Trophoblast cell (in vitro differentiated cells and primary cell): ENCODE measurements around the gene ODAD4.

Source experiments
- DNase-seq, 2 donors: peaks; one replicate each; pipeline ENCODE4 v3.0.0-alpha.2; 2016
- H2AFZ ChIP-seq: 2 replicates; pipeline ENCODE4 v1.6.1; 2013; ENCODE audit warnings: low read length, moderate library complexity, mild to moderate bottlenecking; ENCODE audit not compliant: insufficient read depth, poor library complexity
- H2AK5ac ChIP-seq: 2 replicates; pipeline ENCODE4 v1.6.1; 2013; ENCODE audit warnings: mild to moderate bottlenecking, low read length
- H2BK120ac ChIP-seq: 2 replicates; pipeline ENCODE4 v1.6.1; 2013; ENCODE audit warnings: low read length, mild to moderate bottlenecking, moderate library complexity; ENCODE audit not compliant: insufficient read depth, poor library complexity
- H2BK12ac ChIP-seq: 2 replicates; pipeline ENCODE4 v1.6.1; 2013; ENCODE audit warnings: mild to moderate bottlenecking, low read length, moderate library complexity
- H2BK5ac ChIP-seq: 2 replicates; pipeline ENCODE4 v1.6.1; 2013; ENCODE audit warnings: low read length, low read depth, moderate library complexity, mild to moderate bottlenecking; ENCODE audit not compliant: poor library complexity
- H3K14ac ChIP-seq: 2 replicates; pipeline ENCODE4 v1.6.1; 2013; ENCODE audit warnings: mild to moderate bottlenecking, low read length
- H3K18ac ChIP-seq: 2 replicates; pipeline ENCODE4 v1.6.1; 2013; ENCODE audit warnings: mild to moderate bottlenecking, low read length
- H3K23ac ChIP-seq: 2 replicates; pipeline ENCODE4 v1.6.1; 2013; ENCODE audit warnings: low read length
- H3K27ac ChIP-seq: 2 replicates; pipeline ENCODE4 v1.5.1; 2013; ENCODE audit warnings: low read depth, mild to moderate bottlenecking, inconsistent platforms, low read length, moderate library complexity
- H3K27me3 ChIP-seq: 2 replicates; pipeline ENCODE4 v1.6.1; 2013; ENCODE audit warnings: inconsistent platforms, mild to moderate bottlenecking, low read length, moderate library complexity; ENCODE audit not compliant: insufficient read depth
- H3K36me3 ChIP-seq, 2 experiments: 1 replicate in 1 of 2; 2 replicates in 1 of 2; pipeline ENCODE4 v1.6.1; 2013; ENCODE audit warnings: low read length in 2 of 2, mild to moderate bottlenecking in 2 of 2, moderate library complexity in 1 of 2; ENCODE audit not compliant: insufficient read depth in 2 of 2, control insufficient read depth in 1 of 2
- H3K4ac ChIP-seq: 2 replicates; pipeline ENCODE4 v1.6.1; 2013; ENCODE audit warnings: low read depth, mild to moderate bottlenecking, low read length, moderate library complexity
- H3K4me1 ChIP-seq, 2 experiments: 1 replicate in 1 of 2; 2 replicates in 1 of 2; pipeline ENCODE4 v1.6.1; 2013; ENCODE audit warnings: low read length in 2 of 2, mild to moderate bottlenecking in 2 of 2, moderate library complexity in 1 of 2; ENCODE audit not compliant: insufficient read depth in 2 of 2, control insufficient read depth in 1 of 2
- H3K4me2 ChIP-seq: 2 replicates; pipeline ENCODE4 v1.6.1; 2013; ENCODE audit warnings: inconsistent platforms, mild to moderate bottlenecking, low read length, moderate library complexity
- H3K4me3 ChIP-seq: 2 replicates; pipeline ENCODE4 v1.5.1; 2013; ENCODE audit warnings: mild to moderate bottlenecking, low read depth, low read length, inconsistent platforms
- H3K79me1 ChIP-seq: one replicate; pipeline ENCODE4 v1.6.1; 2013; ENCODE audit warnings: low read length
- H3K79me2 ChIP-seq: 2 replicates; pipeline ENCODE4 v1.6.1; 2013; ENCODE audit warnings: low read length, mild to moderate bottlenecking; ENCODE audit not compliant: control insufficient read depth, insufficient read depth, poor library complexity
- H3K9ac ChIP-seq: 2 replicates; pipeline ENCODE4 v1.6.1; 2013; ENCODE audit warnings: mild to moderate bottlenecking, low read length
- H3K9me3 ChIP-seq: 2 replicates; pipeline ENCODE4 v1.6.1; 2013; ENCODE audit warnings: low read depth, mild to moderate bottlenecking, control low read depth, inconsistent platforms, low read length; ENCODE audit not compliant: insufficient read depth
- H4K12ac ChIP-seq: 2 replicates; pipeline ENCODE4 v1.6.1; 2013; ENCODE audit warnings: low read depth, mild to moderate bottlenecking, low read length, moderate library complexity
- H4K8ac ChIP-seq: 2 replicates; pipeline ENCODE4 v1.6.1; 2013; ENCODE audit warnings: low read depth, mild to moderate bottlenecking, low read length, moderate library complexity
- H4K91ac ChIP-seq: one replicate; pipeline ENCODE4 v1.6.1; 2013; ENCODE audit warnings: low read depth, mild to moderate bottlenecking, low read length, moderate library complexity
- WGBS: extraction: QIAGEN DNeasy Blood & Tissue Kit; methylation state at CpG from one replicate; pipeline ENCODE4 v1.1.7; 2013; ENCODE audit warnings: missing lambda C conversion rate; ENCODE audit not compliant: insufficient read length, insufficient coverage; ENCODE audit errors: extremely low coverage; 5-methylcytosine and 5-hydroxymethylcytosine counted together

The ODAD4 gene

DNA sequence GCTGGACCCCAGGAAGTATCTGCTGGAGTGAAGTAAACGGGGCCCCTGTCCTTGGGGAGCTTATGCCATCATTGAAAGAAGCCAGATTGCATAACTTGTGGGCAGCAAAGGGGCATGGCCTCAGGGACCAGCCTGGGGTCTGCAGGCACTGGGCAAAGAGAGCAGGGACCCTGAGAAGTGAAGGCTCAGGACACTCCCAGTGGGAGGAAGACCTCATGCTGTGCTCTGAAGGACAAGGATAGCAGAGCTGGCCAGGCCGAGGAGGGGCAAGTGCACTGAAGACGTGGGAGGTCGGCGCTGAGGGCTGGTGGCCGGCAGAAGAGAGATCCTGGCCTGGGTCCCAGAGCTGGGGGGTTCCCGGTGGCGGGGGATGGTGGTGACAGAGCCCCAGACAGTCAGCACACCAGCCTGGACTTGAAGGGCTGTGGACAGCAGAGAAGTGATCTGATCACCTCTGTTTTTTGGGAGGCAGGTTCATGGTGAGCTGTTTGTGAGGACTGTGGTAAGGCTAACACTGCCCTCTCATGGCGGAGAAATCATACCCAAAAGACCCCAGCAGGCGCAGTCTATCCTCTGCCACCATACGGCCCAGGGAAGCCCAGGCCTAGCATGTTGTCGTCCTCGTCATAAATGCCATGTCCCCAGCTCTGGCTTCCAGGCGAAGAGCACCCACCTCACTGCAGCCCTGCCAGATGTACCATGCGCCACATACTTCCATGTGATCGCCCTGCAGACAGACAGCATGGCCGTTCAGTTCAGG, 29.1 kb downstream of the ODAD4 start:
- H2BK120ac ChIP-seq, result no peak overlapping the region
- H3K9me3 ChIP-seq, result peaks cover 3% of the 10 kb centered on the region
- no peak overlapping the region for H2AK5ac ChIP-seq
- no peaks in the 10 kb centered on the region for H3K27me3 ChIP-seq
- no peak overlapping the region for H2AFZ ChIP-seq
- H3K9ac ChIP-seq, result no peak overlapping the region
- no peak overlapping the region for H3K4ac ChIP-seq
- no peak overlapping the region for H3K4me3 ChIP-seq
- H2BK5ac ChIP-seq, result no peak overlapping the region
- WGBS, result no CpG with 5 or more reads among the region's 17 CpGs
- no peaks in the 10 kb centered on the region for H3K79me2 ChIP-seq
- no peak overlapping the region for H2BK12ac ChIP-seq
- no peak overlapping the region for H4K12ac ChIP-seq
- no peak overlapping the region for H3K14ac ChIP-seq
- no peak overlapping the region for H3K18ac ChIP-seq
- peaks cover 0 to 11% of the 10 kb centered on the region in 2 experiments for H3K4me1 ChIP-seq
- H3K23ac ChIP-seq, result no peak overlapping the region
- H4K91ac ChIP-seq, result no peak overlapping the region
- no peak overlapping the region for H4K8ac ChIP-seq
- no peaks in the 10 kb centered on the region for H3K36me3 ChIP-seq
- peak; percentile 43 to 58 for DNase-seq
- H3K4me2 ChIP-seq, result no peak overlapping the region
- H3K27ac ChIP-seq, result no peak overlapping the region
- H3K79me1 ChIP-seq, result peaks cover 2% of the 10 kb centered on the region

DNA sequence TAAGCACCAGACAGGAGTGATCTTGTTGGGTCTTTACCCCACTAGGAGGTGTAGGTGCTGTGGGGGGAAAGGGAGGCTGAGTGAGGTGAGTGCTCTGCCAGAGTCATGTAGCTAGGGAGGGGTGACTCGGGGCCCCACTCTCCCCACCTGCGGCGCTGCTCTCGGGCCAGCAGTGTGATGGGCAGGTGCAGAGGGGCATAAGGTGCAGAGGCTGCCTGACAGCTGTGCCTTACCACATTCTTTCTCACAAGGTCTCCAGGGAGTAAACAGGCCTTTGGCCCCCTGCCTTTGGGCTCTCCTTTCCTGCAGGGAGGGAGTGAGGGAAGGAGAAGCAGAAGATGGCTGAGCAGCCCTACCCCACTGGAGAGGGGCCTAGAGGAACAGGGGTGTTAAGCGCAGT, 31.7 kb downstream of the ODAD4 start:
- Histone ChIP-seq H3K79me1 (peaks cover 7% of the 10 kb centered on the region), H2BK120ac (no peak overlapping the region), H3K4me3 (no peak overlapping the region), H3K4me1 (peaks cover 3 to 11% of the 10 kb centered on the region in 2 experiments), H4K12ac (no peak overlapping the region), H3K14ac (no peak overlapping the region), H3K9me3 (peaks cover 3% of the 10 kb centered on the region), H2AFZ (no peak overlapping the region), H4K8ac (no peak overlapping the region), H4K91ac (no peak overlapping the region), H3K36me3 (no peaks in the 10 kb centered on the region), H3K79me2 (peaks cover 5% of the 10 kb centered on the region), H3K27ac (no peak overlapping the region), H3K18ac (no peak overlapping the region), H3K23ac (no peak overlapping the region), H3K4ac (no peak overlapping the region), H3K9ac (no peak overlapping the region), H3K4me2 (no peak overlapping the region), H2BK5ac (no peak overlapping the region), H2AK5ac (no peak overlapping the region), H2BK12ac (no peak overlapping the region), H3K27me3 (no peaks in the 10 kb centered on the region)
- no CpG with 5 or more reads among the region's 5 CpGs for WGBS
- no peak for DNase-seq

DNA sequence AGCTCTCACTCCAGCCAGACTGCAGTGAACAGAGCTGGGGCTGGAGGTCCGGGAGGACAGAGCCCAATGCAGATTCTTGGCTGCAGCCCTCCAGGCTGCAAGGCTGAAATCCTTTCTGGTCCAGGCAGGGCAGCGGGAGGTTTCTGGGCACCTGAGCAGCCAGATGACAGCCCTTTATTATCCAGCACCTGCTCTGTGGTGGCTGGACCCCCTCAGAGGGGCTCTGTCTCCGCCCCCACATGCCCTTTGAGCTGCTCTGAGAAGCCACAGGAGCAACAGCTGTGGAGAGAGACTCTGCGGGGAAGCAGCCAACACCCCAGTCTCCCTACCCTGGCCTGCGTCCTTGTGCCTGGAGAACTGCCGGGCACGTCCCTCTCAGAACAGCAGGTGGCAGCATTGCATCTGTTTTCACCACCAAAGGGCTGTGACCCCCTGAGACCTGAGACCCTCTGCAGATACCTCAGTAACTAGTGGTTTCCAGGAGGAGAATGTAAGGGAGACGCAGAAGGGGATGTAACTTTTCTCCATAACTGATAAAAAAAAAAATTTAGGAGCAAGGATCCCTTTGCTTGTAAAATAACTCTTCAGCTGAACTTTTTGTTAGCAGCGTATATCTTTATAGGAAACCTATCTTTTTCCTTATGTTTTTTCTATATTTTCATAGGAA, 32.5 kb downstream of the ODAD4 start:
- H3K9me3 ChIP-seq, result peaks cover 3% of the 10 kb centered on the region
- H3K79me2 ChIP-seq, result peaks cover 6% of the 10 kb centered on the region
- peak; percentile 27 to 74 for DNase-seq
- no peak overlapping the region for H2AFZ ChIP-seq
- no peak overlapping the region for H3K4ac ChIP-seq
- WGBS, result no CpG with 5 or more reads among the region's 9 CpGs
- no peak overlapping the region for H2BK12ac ChIP-seq
- H2BK5ac ChIP-seq, result no peak overlapping the region
- no peak overlapping the region for H2AK5ac ChIP-seq
- no peak overlapping the region for H4K91ac ChIP-seq
- H4K8ac ChIP-seq, result no peak overlapping the region
- H3K27me3 ChIP-seq, result no peaks in the 10 kb centered on the region
- H3K36me3 ChIP-seq, result peaks cover under 1% of the 10 kb centered on the region in 2 experiments
- H3K18ac ChIP-seq, result no peak overlapping the region
- no peak overlapping the region for H3K9ac ChIP-seq
- no peak overlapping the region for H3K27ac ChIP-seq
- H3K4me3 ChIP-seq, result no peak overlapping the region
- H3K4me2 ChIP-seq, result no peak overlapping the region
- no peak overlapping the region for H4K12ac ChIP-seq
- no peak overlapping the region for H3K14ac ChIP-seq
- H3K23ac ChIP-seq, result no peak overlapping the region
- peaks cover 8 to 14% of the 10 kb centered on the region in 2 experiments for H3K4me1 ChIP-seq
- peaks cover 6% of the 10 kb centered on the region for H3K79me1 ChIP-seq
- H2BK120ac ChIP-seq, result no peak overlapping the region

DNA sequence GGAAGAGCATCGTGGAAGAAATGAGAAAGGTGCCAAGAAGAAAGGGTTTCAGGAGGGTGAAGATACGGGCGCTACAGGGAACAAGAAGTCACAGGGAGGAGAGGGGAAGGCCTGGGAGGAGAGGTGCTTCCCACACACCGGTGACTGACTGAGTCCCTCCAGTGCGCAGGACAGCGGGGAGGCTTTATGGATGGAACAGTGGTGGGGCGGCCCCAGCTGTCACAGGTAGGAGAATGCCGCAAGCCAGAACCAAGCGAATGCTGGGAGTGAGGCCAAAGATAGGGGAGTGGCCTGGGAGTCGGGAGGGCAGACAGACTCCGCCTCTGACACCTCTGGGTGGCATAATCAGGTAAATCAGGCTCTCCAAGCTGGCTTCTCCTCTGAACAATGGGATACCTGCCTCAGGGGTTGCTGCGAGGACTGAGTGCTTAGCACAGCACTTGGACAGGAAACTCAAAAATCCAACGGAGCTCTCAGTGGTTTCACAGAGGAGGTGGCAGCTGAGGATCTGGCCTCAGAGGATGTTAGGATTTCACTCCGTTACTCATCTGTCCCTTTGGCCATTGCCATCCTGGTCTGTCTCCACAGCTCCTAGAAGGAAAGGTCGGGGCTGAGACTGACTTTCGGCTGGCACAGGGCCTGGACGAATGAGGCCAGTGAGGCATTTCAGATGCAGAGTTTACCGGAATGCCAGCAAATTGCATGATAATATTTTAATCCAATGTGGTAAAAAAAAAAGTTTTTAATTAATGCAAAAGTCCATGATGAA, 35.5 kb downstream of the ODAD4 start:
- no peak overlapping the region for H2BK120ac ChIP-seq
- H3K14ac ChIP-seq, result peak overlapping the region; percentile 41
- H4K12ac ChIP-seq, result peak overlapping the region; percentile 60
- H3K4me3 ChIP-seq, result peak overlapping the region; percentile 70
- peaks cover 6% of the 10 kb centered on the region for H3K79me1 ChIP-seq
- peaks cover 8 to 9% of the 10 kb centered on the region in 2 experiments for H3K4me1 ChIP-seq
- peak overlapping the region; percentile 76 for H4K8ac ChIP-seq
- no peak overlapping the region for H2AK5ac ChIP-seq
- peak; percentile 91 to 94 for DNase-seq
- no peak overlapping the region for H2BK5ac ChIP-seq
- no peaks in the 10 kb centered on the region for H3K27me3 ChIP-seq
- no peak overlapping the region for H3K4ac ChIP-seq
- H3K9ac ChIP-seq, result peak overlapping the region; percentile 50
- no peak overlapping the region for H3K18ac ChIP-seq
- peak overlapping the region; percentile 31 for H4K91ac ChIP-seq
- H3K23ac ChIP-seq, result no peak overlapping the region
- peak overlapping the region; percentile 86 for H3K4me2 ChIP-seq
- H3K9me3 ChIP-seq, result no peaks in the 10 kb centered on the region
- peak overlapping the region; percentile 4 for H2AFZ ChIP-seq
- no CpG with 5 or more reads among the region's 18 CpGs for WGBS
- peak overlapping the region; percentile 39 for H3K27ac ChIP-seq
- H3K79me2 ChIP-seq, result peaks cover 6% of the 10 kb centered on the region
- H2BK12ac ChIP-seq, result no peak overlapping the region
- H3K36me3 ChIP-seq, result peaks cover 13 to 15% of the 10 kb centered on the region in 2 experiments
